Cardiac muscle cell (in vitro differentiated cells and primary cell): ENCODE measurements around the gene FAT3. TPM values are rescaled to one million over a fixed set of nuclear protein-coding genes. Genes with fewer than 3 reads are reported as not detected.
A peak's percentile ranks its signal among the peaks of the same experiment; 100 is the strongest.

Experiments used
- DNase-seq, 2 donors: peaks; one replicate each; pipeline versions ENCODE4 v3.0.0 to v3.0.0-alpha.2; 2010 to 2017; ENCODE audit warnings: low read depth in 1 of 2, low spot score in 1 of 2
- H3K27ac ChIP-seq: fragments of 200-600 bp; sonication (generic); 2 replicates; pipeline ENCODE4 v1.5.1; 2016
- H3K27me3 ChIP-seq: fragments of 200-600 bp; sonication (generic); 2 replicates; pipeline ENCODE4 v1.6.0; 2016; ENCODE audit warnings: control low read depth
- H3K36me3 ChIP-seq: fragments of 200-600 bp; sonication (generic); 2 replicates; pipeline ENCODE4 v1.5.1; 2016; ENCODE audit warnings: control low read depth
- H3K4me1 ChIP-seq: fragments of 200-600 bp; sonication (generic); 2 replicates; pipeline ENCODE4 v1.8.1; 2017; ENCODE audit warnings: low read depth, mild to moderate bottlenecking, mixed run types
- H3K4me3 ChIP-seq: fragments of 200-600 bp; sonication (generic); 2 replicates; pipeline ENCODE4 v1.5.1; 2016; ENCODE audit warnings: mild to moderate bottlenecking
- H3K9me3 ChIP-seq: fragments of 200-600 bp; sonication (generic); 2 replicates; pipeline ENCODE4 v1.5.1; 2017; ENCODE audit warnings: low read depth, mild to moderate bottlenecking, control low read depth
- polyA plus RNA-seq: library from polyadenylated mRNA; unstranded; fragments of >200 nt; fragmentation: Nextera tagmentation; extraction: Ambion mirVana; gene quantifications from 2 replicates; pipeline ENCODE4 v1.2.1, GENCODE V29; 2016
- total RNA-seq: library from RNA; depleted of rRNA; stranded (reverse); fragments of >200 nt; gene quantifications from 2 replicates; pipeline ENCODE4 v1.2.3, GENCODE V29; 2016
- TF ChIP-seq, protein P1 (sequence below): IDR thresholded peaks from 2 replicates; pipeline ENCODE4 v1.5.1; 2012; ENCODE audit warnings: low read depth, mild to moderate bottlenecking, low read length

Gene FAT3
- 3.4 and 3.5 TPM in 2 replicates for total RNA-seq
- 1.1 TPM in 2 replicates for polyA plus RNA-seq

DNA sequence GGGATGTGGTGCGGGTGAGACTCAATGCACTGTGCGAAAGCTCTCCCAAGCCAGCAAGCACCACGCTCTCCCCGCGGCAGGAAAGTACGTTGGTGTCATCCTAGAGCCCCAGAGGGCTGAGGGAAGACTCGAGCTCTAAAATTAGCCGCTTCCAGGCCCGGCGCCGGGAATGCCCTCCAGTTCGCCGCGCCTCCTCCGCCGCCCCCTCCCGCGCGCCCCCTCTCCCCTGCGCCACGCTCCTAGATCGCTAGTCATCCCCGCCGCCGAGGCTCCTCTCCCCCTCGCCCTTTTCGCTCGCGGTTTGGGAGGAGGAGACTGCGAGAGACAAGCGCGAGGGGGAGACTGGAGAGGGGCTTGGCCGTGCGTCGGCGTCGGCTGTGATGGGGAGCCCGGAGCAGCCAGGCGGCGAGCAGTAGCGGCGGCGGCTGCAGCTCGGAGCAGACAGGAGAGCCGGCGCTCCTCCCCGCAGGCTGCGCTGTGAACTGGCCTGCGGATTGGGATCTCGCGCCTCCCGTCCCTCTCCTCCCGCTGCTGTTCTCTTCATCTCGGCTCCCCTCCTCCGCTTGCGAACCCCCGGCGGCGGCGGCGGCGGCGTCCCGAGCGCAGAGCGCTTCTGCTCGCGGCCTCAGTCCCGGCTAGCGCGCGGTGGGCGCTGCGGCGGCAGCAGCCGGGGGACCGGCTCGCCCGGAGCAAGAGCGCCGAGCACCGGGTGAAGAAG, at the start of gene FAT3:
Gene FAT3, plus strand, starts transcription at position 412 of the 718 bp plus-strand sequence. CDS start 127,295 bp downstream, outside the sequence.
- TF ChIP-seq, protein P1, sequence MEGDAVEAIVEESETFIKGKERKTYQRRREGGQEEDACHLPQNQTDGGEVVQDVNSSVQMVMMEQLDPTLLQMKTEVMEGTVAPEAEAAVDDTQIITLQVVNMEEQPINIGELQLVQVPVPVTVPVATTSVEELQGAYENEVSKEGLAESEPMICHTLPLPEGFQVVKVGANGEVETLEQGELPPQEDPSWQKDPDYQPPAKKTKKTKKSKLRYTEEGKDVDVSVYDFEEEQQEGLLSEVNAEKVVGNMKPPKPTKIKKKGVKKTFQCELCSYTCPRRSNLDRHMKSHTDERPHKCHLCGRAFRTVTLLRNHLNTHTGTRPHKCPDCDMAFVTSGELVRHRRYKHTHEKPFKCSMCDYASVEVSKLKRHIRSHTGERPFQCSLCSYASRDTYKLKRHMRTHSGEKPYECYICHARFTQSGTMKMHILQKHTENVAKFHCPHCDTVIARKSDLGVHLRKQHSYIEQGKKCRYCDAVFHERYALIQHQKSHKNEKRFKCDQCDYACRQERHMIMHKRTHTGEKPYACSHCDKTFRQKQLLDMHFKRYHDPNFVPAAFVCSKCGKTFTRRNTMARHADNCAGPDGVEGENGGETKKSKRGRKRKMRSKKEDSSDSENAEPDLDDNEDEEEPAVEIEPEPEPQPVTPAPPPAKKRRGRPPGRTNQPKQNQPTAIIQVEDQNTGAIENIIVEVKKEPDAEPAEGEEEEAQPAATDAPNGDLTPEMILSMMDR = no peak
- Histone ChIP-seq H3K4me1 (peaks cover 3% of the 10 kb centered on the region), H3K27ac (no peak within 1 kb of the TSS), H3K4me3 (peak within 1 kb of the TSS; percentile 56), H3K36me3 (no peaks in the 10 kb centered on the region), H3K27me3 (peaks cover 49% of the 10 kb centered on the region), H3K9me3 (no peaks in the 10 kb centered on the region)
- peak; percentile 66 to 80 for DNase-seq

DNA sequence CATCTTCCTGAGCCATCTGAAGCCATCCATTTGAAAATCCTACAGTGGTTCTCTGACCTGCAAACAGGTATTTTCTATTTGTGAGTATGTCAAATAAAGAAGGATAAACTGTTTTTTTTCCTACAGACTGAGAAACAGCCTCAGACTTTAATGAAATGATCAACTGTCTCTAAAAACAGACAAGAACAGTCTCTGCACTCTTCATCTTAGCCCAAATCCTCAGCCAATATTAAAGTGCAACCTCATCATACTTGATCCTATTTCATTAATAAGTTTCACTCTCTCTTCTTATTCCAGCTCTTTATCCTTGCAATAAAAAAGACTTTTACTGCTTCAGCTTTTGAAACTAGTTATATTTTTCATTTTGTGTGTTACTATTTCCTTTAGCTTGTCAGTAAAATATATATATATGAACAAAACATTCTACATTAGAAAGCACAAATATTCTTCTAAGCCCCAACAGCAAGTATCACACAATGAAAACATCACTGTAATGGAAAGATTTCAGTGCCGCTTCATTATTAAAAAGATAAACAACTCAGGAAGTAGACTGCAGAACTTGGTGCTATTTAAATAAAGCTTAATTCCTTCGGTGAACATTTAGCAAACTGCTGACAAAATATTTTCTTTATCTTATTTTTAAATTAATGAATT, 45.5 kb upstream of the FAT3 start:
- H3K4me1 ChIP-seq = no peaks in the 10 kb centered on the region
- TF ChIP-seq, protein P1 = no peak
- no peaks in the 10 kb centered on the region for H3K36me3 ChIP-seq
- DNase-seq = no peak
- H3K9me3 ChIP-seq = no peaks in the 10 kb centered on the region
- H3K4me3 ChIP-seq = no peak overlapping the region
- H3K27me3 ChIP-seq = no peaks in the 10 kb centered on the region
- no peak overlapping the region for H3K27ac ChIP-seq

GRCh38 chr11:92180226-92180625, 44.4 kb upstream of the FAT3 start:
- Histone ChIP-seq H3K27me3 (no peaks in the 10 kb centered on the region), H3K4me3 (no peak overlapping the region), H3K4me1 (no peaks in the 10 kb centered on the region), H3K27ac (no peak overlapping the region), H3K9me3 (no peaks in the 10 kb centered on the region), H3K36me3 (no peaks in the 10 kb centered on the region)
- peak in 1 of 2 donors; percentile 1 for DNase-seq
- TF ChIP-seq, protein P1 = no peak

GRCh38 chr11:92180664-92181251, 43.9 kb upstream of the FAT3 start:
- no peak overlapping the region for H3K4me3 ChIP-seq
- peak in 1 of 2 donors; percentile 60 for DNase-seq
- no peaks in the 10 kb centered on the region for H3K27me3 ChIP-seq
- H3K9me3 ChIP-seq = no peaks in the 10 kb centered on the region
- TF ChIP-seq, protein P1 = no peak
- H3K36me3 ChIP-seq = no peaks in the 10 kb centered on the region
- no peaks in the 10 kb centered on the region for H3K4me1 ChIP-seq
- no peak overlapping the region for H3K27ac ChIP-seq

- Histone ChIP-seq H3K27ac (no peak overlapping the region), H3K36me3 (no peaks in the 10 kb centered on the region), H3K9me3 (no peaks in the 10 kb centered on the region), H3K4me3 (no peak overlapping the region), H3K4me1 (no peaks in the 10 kb centered on the region), H3K27me3 (no peaks in the 10 kb centered on the region)
- no peak for DNase-seq
- TF ChIP-seq, protein P1 = no peak
Observed at GRCh38 chr11:92190535-92191206, 33.9 kb upstream of the FAT3 start.
